ENCODE measurements around the gene NAGPA. TPM values are rescaled to one million over a fixed set of nuclear protein-coding genes. Genes with fewer than 3 reads are reported as not detected.

Gene NAGPA
- total RNA-seq, 1 donor from 2014 or later, result 6.0 TPM

GRCh38 chr16:5001571-5001970 lies 32.2 kb downstream of the NAGPA start:
- no peak for ATAC-seq

DNA sequence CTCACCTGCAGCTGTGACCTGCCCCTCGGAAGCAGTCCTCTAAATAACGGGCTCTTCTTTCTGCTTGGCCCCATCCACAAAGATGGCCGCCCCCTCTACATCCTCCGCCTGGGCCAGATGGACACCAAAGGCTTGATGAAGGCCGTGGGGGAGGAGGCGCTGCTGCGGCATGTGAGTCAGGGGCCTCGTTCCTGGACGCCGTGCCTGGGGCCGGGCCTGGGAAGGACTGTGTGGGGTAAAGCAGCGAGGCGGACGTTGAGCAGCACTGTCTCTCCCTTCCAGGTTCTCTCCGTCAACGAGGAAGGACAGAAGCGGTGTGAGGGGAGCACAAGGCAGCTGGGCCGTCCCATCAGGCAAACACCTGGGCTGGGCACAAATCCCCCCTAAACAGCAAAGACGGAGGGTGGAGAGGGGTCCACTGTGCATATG lies 33.1 kb downstream of the NAGPA start:
- no peak for ATAC-seq

- ATAC-seq, result no peak
Measured at GRCh38 chr16:4994719-4995434, 38.9 kb downstream of the NAGPA start.

GRCh38 chr16:4991754-4992153 lies 42.0 kb downstream of the NAGPA start:
- ATAC-seq, result no peak

- no peak for ATAC-seq
Measured at GRCh38 chr16:4990415-4990814, 43.3 kb downstream of the NAGPA start.

DNA sequence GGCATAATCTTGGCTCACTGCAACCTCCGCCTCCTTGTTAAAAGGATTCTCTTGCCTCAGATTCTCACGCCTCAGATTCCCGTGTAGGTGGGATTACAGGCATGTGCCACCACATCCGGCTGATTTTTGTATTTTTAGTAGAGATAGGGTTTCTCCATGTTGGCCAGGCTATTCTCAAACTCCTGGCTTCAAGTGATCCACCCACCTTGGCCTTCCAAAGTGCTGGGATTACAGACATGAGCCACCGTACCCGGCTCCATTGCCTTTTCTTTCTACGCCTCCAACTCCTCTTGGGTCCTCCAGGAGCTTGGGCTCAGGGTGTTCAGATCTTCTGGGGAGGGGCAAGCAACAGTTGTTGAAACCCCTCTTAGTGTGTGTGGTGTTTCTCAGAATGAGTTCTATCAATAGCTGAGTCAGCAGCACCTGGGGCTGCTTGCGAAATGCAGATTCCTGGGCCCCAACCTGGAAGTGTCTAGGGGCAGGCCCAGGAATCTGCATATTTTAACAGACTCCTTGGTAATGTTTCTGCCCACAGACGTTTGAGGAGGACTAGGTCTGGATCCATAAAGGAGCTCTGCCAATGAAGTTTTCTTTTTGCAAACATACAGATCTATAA lies 44.2 kb downstream of the NAGPA start:
- ATAC-seq, result no peak

GRCh38 chr16:4988647-4989046 lies 45.1 kb downstream of the NAGPA start:
- no peak for ATAC-seq

GRCh38 chr16:4987580-4988374 lies 46.0 kb downstream of the NAGPA start:
- no peak for ATAC-seq

DNA sequence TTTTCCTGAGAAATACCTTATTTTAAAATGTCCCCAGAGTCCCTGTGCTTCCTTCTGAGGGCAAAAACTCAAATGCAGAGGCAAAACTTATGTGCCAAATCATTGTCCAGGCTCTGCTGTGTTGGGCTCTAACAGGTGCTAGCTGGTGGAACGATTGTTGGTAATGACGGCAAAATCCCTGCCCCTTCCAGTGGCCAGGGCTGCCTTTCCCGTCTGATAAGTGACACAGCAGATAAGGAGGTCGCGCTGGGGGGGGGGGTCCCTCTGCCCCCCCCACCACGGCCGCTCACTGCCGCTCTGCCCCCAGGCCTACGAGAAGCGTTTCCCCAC lies 46.5 kb downstream of the NAGPA start:
- no peak for ATAC-seq

DNA sequence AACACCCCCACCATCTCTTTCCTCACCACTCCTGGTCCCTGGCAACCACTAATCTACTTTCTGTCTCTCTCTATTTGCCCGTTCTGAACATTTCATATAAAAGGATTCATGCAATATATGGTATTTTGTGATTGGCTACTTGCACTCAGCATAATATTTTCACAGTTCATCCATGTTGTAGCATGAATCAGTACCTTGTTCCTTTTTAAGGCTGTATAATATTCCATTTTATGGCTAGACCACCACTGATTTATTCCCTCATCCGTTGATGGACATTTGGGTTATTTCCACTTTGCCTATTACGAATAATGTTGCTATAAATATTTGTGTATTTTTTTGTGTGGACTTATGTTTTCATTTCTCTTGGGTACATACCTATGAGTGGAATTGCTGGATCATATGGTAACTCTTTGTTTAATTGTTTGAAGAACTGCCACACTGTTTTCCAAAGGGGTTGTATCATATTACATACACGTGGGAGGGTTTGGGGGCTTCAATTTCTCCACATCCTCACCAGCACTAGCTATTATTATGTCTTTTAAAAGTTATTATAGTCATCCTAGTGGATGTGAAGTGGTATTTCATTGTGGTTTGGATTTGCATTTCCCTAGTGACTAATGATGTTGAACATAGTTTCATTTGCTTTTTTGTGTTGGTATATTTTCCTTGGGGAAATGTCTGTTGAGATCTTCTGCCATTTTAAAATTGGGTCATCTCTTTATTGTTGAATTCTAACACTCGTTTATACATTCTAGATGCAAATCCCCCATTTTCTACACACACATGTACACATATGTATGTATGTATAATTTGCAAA lies 49.4 kb downstream of the NAGPA start:
- no peak for ATAC-seq

GRCh38 chr16:4982056-4982867 lies 51.5 kb downstream of the NAGPA start:
- no peak for ATAC-seq

GRCh38 chr16:4981473-4981872 lies 52.3 kb downstream of the NAGPA start:
- no peak for ATAC-seq

GRCh38 chr16:4980691-4981090 lies 53.0 kb downstream of the NAGPA start:
- no peak for ATAC-seq

- no peak for ATAC-seq
Measured at GRCh38 chr16:4979736-4980660, 53.7 kb downstream of the NAGPA start.

DNA sequence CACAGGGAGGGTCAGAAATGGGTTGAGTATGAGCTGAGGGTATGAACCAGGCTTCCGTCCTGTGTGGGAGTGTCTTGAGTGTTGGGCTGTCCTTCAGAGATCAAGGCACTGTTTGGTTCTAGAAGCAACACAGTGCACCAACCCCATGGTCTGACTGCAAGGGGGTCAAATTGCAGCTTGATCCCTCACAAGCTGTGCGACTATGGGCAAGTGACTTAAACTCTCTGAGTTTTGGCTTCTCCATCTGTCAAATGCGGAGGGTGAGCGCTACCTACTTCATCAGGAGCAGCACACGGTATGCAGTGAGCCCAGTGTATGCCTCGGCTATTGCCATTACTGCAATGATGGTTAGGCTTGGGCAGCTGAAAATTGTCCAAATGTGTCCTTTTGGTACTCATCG lies 54.6 kb downstream of the NAGPA start:
- ATAC-seq, result no peak

DNA sequence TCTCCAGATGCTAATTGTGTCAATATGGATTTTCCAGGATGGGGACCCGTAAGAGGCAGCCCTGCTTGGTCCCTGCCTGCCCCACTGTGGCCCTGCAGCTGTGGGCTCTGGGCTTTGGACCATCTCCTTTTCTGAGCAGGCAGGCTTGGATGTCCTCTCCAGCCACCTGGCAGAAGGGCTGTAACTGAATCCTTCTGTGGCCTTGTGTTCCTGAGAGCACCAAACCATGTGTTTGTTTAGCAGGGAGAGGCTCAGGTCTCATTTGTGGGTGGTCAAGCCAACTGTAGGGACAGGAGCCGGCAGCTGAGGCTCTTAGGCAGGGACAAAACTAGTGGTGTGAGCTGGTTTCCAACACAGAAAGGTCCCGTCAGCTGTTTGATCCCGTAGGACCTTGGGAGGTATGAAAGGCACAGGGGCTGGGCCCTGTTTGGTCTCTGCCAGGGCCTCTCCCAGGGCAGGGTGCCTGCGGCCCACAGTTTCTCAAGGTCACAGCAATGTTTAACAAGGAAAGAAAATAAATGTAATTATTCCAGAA lies 57.1 kb downstream of the NAGPA start:
- ATAC-seq, result no peak

- ATAC-seq, result no peak
Measured at GRCh38 chr16:4976079-4976478, 57.7 kb downstream of the NAGPA start.

Measured in esophagus mucosa (tissue), 1 donor.